A673 (cell line): Measurements from ENCODE around the gene PLEKHB2. TPM values are rescaled to one million over a fixed set of nuclear protein-coding genes. Genes with fewer than 3 reads are reported as not detected.
"Not testable (repeated sequence)": the region's sequence is repeated elsewhere in the genome, so short reads cannot be mapped to it uniquely, and the experiment has no call there.

Experiments
- BruUV-seq: library from RNA; stranded (reverse); fragments of 400-500 nt; replicated peaks from 2 replicates; lab custom pipeline; 2021; lab: Mats Ljungman, UMichigan
- CTCF ChIA-PET: fragments of 300-600 bp; sonication (Branson Sonifier 250); formaldehyde crosslinking; loops from one replicate; lab custom pipeline; 2022; ENCODE audit warnings: antibody characterized with exemption; lab: Charles Lee
- POLR2A ChIA-PET: fragments of 300-600 bp; sonication (Branson Sonifier 250); formaldehyde crosslinking; loops from one replicate; lab custom pipeline; 2022; ENCODE audit warnings: antibody characterized with exemption; ENCODE audit not compliant: low non-redundant PET; lab: Charles Lee
- DNase-seq: peaks from one replicate; pipeline ENCODE4 v3.0.0-alpha.2; 2015; ENCODE audit warnings: low spot score
- H3K27ac ChIP-seq: fragments of 200-600 bp; sonication (generic); 2 replicates; pipeline ENCODE4 v1.5.1; 2016; ENCODE audit warnings: mixed run types, low read depth, mild to moderate bottlenecking, mixed read lengths, antibody characterized with exemption, low read length; ENCODE audit not compliant: poor library complexity, severe bottlenecking
- H3K27me3 ChIP-seq: fragments of 200-600 bp; sonication (generic); replicated peaks from 2 replicates; pipeline ENCODE4 v1.6.1; 2017; ENCODE audit warnings: mixed run types, low read depth, mild to moderate bottlenecking, mixed read lengths, antibody characterized with exemption, low read length; ENCODE audit not compliant: insufficient read depth, poor library complexity
- H3K36me3 ChIP-seq: fragments of 200-600 bp; sonication (generic); 2 replicates; pipeline ENCODE4 v1.6.1; 2016; ENCODE audit warnings: mixed run types, mild to moderate bottlenecking, mixed read lengths, antibody characterized with exemption, low read length; ENCODE audit not compliant: insufficient read depth, poor library complexity, severe bottlenecking
- H3K4me1 ChIP-seq: fragments of 200-600 bp; sonication (generic); 2 replicates; pipeline ENCODE4 v1.6.1; 2017; ENCODE audit warnings: mixed run types, mild to moderate bottlenecking, mixed read lengths, antibody characterized with exemption, low read length; ENCODE audit not compliant: insufficient read depth, poor library complexity, severe bottlenecking
- H3K4me3 ChIP-seq: fragments of 200-600 bp; sonication (generic); 2 replicates; pipeline ENCODE4 v1.5.1; 2016; ENCODE audit warnings: low read depth, mixed run types, mild to moderate bottlenecking, mixed read lengths, low read length; ENCODE audit not compliant: poor library complexity, severe bottlenecking
- H3K9me3 ChIP-seq: fragments of 200-600 bp; sonication (generic); 2 replicates; pipeline ENCODE4 v1.6.1; 2016; ENCODE audit warnings: mixed run types, low read depth, mild to moderate bottlenecking, mixed read lengths, antibody characterized with exemption, low read length; ENCODE audit not compliant: poor library complexity, severe bottlenecking
- EZH2 ChIP-seq: fragments of 200-600 bp; sonication (generic); IDR thresholded peaks from 2 replicates; pipeline ENCODE4 v1.6.1; 2017; ENCODE audit warnings: borderline replicate concordance, low read depth, mild to moderate bottlenecking, mixed read lengths, antibody characterized with exemption, low read length; ENCODE audit not compliant: poor library complexity, severe bottlenecking
- intact Hi-C: fragments of 100-400 bp; cut with micrococcal nuclease; formaldehyde crosslinking; loops from one replicate; pipeline ENCODE4 v1.10.0; 2022; ENCODE audit not compliant: unreplicated experiment
- total RNA-seq: library from RNA; stranded (reverse); gene quantifications from 2 replicates; pipeline ENCODE4 v1.2.3, GENCODE V29; 2021
- TF ChIP-seq, protein P1 (sequence below): fragments of 300-800, 200-600 bp; sonication (generic); conservative IDR thresholded peaks from 2 replicates; pipeline ENCODE4 v1.5.1; 2017; ENCODE audit warnings: low read depth, mild to moderate bottlenecking, antibody characterized with exemption, low read length, moderate library complexity, mixed read lengths

Gene PLEKHB2
- total RNA-seq, 1 experiment from 2014 or later, result 63.8 TPM

DNA sequence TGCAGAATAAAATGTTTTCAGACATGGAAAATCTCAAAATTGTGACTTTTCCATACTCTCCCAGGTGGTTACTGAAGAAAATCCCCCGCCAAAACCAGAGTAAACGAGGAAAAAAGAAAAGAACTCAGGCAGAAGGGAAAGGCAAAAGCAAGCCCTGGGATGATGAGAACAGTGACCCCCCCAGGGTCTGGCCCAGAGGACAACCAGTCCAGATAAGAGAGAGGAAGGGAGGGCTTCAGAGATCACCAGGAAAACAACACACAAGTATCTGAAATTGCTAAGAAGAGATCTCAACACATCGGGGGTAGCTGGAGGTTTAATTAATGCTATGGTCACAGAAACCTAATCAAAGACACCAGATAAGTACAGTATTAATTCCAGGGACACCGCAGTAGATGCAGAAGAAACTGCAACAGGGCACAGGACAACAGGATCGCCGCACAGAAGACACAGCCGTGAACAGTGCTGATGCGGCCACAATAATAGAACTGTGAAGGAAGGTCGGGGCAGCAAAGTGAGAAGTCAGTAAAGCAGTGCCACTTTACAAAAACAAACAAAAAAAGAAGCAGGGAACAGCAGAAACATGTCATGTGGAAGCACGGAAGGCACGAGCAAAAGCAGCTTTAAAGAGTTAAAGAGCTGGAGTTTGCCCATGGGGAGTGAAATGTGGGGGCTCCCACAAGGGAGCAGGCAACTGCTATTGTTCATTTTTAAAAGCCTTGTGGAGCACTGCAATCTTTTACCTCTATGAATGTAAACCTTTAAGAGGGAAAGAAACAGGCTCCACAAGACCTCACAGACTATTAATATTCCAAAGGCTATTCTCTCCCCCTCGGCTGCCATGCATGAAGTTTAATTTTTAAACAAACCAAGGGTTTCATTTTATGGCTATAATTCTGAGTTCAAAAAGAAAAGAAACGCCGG is 40.3 kb upstream of the PLEKHB2 start:
- TF ChIP-seq, protein P1, sequence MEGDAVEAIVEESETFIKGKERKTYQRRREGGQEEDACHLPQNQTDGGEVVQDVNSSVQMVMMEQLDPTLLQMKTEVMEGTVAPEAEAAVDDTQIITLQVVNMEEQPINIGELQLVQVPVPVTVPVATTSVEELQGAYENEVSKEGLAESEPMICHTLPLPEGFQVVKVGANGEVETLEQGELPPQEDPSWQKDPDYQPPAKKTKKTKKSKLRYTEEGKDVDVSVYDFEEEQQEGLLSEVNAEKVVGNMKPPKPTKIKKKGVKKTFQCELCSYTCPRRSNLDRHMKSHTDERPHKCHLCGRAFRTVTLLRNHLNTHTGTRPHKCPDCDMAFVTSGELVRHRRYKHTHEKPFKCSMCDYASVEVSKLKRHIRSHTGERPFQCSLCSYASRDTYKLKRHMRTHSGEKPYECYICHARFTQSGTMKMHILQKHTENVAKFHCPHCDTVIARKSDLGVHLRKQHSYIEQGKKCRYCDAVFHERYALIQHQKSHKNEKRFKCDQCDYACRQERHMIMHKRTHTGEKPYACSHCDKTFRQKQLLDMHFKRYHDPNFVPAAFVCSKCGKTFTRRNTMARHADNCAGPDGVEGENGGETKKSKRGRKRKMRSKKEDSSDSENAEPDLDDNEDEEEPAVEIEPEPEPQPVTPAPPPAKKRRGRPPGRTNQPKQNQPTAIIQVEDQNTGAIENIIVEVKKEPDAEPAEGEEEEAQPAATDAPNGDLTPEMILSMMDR, result no peak
- no peak for TF ChIP-seq EZH2
- H3K4me1 ChIP-seq, result no peaks in the 10 kb centered on the region
- ChIA-PET CTCF (no interaction called here), POLR2A (no interaction called here)
- no peaks in the 10 kb centered on the region for H3K9me3 ChIP-seq
- intact Hi-C loops, result no loop called here
- DNase-seq, result no peak
- no TSS peak for BruUV-seq
- no peak overlapping the region for H3K4me3 ChIP-seq
- no peak overlapping the region for H3K27ac ChIP-seq
- no peaks in the 10 kb centered on the region for H3K27me3 ChIP-seq
- H3K36me3 ChIP-seq, result peaks cover 37% of the 10 kb centered on the region

DNA sequence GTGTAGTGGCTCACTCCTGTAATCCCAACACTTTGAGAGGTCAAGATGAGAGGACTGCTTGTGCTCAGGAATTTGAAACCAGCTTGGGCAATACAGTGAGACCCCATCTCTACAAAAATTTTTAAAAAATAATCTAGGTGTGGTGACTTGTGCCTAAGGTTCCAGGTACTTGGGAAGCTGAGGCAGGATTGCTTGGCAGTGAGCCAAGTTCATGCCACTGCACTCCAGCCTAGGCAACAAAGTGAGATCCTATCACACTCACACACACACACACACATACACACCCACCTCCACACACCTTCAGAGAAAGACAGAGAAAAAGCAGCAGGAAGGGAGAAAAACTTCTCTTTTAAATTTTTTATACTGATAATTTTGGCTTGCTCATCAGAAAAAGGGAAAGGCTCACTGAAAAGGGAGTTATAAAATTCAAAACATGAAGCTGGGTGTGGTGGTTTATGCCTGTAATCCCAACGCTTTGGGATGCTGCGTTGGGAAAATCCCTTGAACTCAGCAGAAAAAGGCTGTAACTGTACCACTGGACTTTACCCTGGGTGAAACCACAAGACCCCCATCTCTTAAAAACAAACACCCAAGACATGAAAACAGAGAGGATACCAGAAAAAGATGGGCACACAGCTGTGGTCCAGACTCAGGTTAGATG is 37.5 kb upstream of the PLEKHB2 start:
- Histone ChIP-seq H3K4me3 (no peak overlapping the region), H3K27me3 (no peaks in the 10 kb centered on the region), H3K4me1 (no peaks in the 10 kb centered on the region), H3K9me3 (no peaks in the 10 kb centered on the region), H3K27ac (no peak overlapping the region), H3K36me3 (peaks cover 49% of the 10 kb centered on the region)
- ChIA-PET POLR2A (no interaction called here), CTCF (no interaction called here)
- DNase-seq, result no peak
- BruUV-seq, result no TSS peak
- TF ChIP-seq EZH2, result no peak
- TF ChIP-seq, protein P1, result no peak
- intact Hi-C loops, result no loop called here

- peaks cover 49% of the 10 kb centered on the region for H3K36me3 ChIP-seq
- BruUV-seq, CTCF ChIA-PET, H3K27ac ChIP-seq, intact Hi-C loops, DNase-seq, H3K4me1 ChIP-seq, H3K9me3 ChIP-seq, H3K4me3 ChIP-seq, POLR2A ChIA-PET, H3K27me3 ChIP-seq: not testable (repeated sequence)
Observed at GRCh38 chr2:131068172-131068571, 37.0 kb upstream of the PLEKHB2 start.

DNA sequence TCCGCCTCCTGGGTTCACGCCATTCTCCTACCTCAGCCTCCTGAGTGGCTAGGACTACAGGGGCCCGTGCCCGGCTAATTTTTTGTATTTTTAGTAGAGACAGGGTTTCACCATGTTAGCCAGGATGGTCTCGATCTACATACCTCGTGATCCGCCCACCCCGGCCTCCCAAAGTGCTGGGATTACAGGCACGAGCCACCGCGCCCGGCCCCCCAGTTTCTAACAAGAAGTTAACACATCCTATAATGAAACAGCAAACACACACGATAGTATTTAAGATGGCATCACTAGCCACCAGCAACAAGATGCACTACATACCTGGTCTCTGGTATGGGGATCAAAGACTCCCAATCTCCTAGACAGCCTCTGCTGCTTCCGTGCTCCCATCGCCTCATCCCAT is 29.6 kb upstream of the PLEKHB2 start:
- POLR2A ChIA-PET, intact Hi-C loops, H3K4me3 ChIP-seq, H3K4me1 ChIP-seq, H3K27ac ChIP-seq, CTCF ChIA-PET, H3K27me3 ChIP-seq, H3K9me3 ChIP-seq, DNase-seq, BruUV-seq: not testable (repeated sequence)
- peaks cover 63% of the 10 kb centered on the region for H3K36me3 ChIP-seq
